ENCODE measurements around the gene FADS1. TPM values are rescaled to one million over a fixed set of nuclear protein-coding genes. Genes with fewer than 3 reads are reported as not detected.

FADS1 gene
- total and polyA plus RNA-seq, 2 of the 8 experiments (the other 6 are each of a cell fraction or from before 2014, with no cell fraction given): 115 to 141 TPM

- TF ChIP-seq CHD7 (IDR thresholded peaks at IDR 0.05; ENCODE audit: insufficient replicate concordance, low read length) (no peak), BCL11A (IDR thresholded peaks at IDR 0.05; ENCODE audit: low read depth in 2 of 2, low read length in 2 of 2) (no peak), POLR2AphosphoS5 (IDR thresholded peaks at IDR 0.05; ENCODE audit: low read depth, low read length) (no peak), POU5F1 (IDR thresholded peaks at IDR 0.05; ENCODE audit: low read depth, low read length) (no peak), USF2 (IDR thresholded peaks at IDR 0.05; ENCODE audit: low read length) (no peak), HDAC6 (IDR thresholded peaks at IDR 0.05; ENCODE audit: low read depth, low read length) (no peak), RNF2 (IDR thresholded peaks at IDR 0.05; ENCODE audit: borderline replicate concordance, low read depth, low read length, missing control alignments, poor library complexity, severe bottlenecking) (no peak), GABPA (IDR thresholded peaks at IDR 0.05; ENCODE audit: borderline replicate concordance, insufficient read depth, low read length) (no peak)
Observed at GRCh38 chr11:61754534-61755482, 62.0 kb downstream of the FADS1 start (continued).
